MCF 10A (cell line): ENCODE results near the gene USP25. TPM values are rescaled to one million over a fixed set of nuclear protein-coding genes. Genes with fewer than 3 reads are reported as not detected.

Source experiments
- BruUV-seq: library from RNA; stranded (reverse); fragments of 400-500 nt; replicated peaks from 2 replicates; lab custom pipeline; 2021; lab: Mats Ljungman, UMichigan
- CTCF ChIA-PET: fragments of 300-600 bp; sonication (Branson Sonifier 250); formaldehyde crosslinking; extraction: SDS; loops from one replicate; lab custom pipeline; 2021; ENCODE audit warnings: antibody characterized with exemption, inconsistent platforms; lab: Yijun Ruan, JAX
- POLR2A ChIA-PET: fragments of 300-600, 350-650 bp; sonication (Branson Sonifier 250); formaldehyde crosslinking; extraction: SDS; loops from one replicate; lab custom pipeline; 2020; ENCODE audit warnings: antibody characterized with exemption, inconsistent platforms; lab: Yijun Ruan, JAX
- DNase-seq: peaks from one replicate; pipeline ENCODE4 v3.0.0-alpha.2; 2018; ENCODE audit not compliant: unreplicated experiment
- H3K27ac Mint-ChIP-seq: one replicate; pipeline ENCODE4 v1.8.0; 2022; ENCODE audit warnings: mild to moderate bottlenecking, low read depth, mixed read lengths; ENCODE audit not compliant: unreplicated experiment
- H3K27me3 Mint-ChIP-seq: one replicate; pipeline ENCODE4 v1.8.0; 2022; ENCODE audit warnings: mixed read lengths; ENCODE audit not compliant: insufficient read depth, unreplicated experiment
- H3K36me3 Mint-ChIP-seq: one replicate; pipeline ENCODE4 v1.8.0; 2022; ENCODE audit warnings: mild to moderate bottlenecking, moderate library complexity, mixed read lengths; ENCODE audit not compliant: insufficient read depth, unreplicated experiment
- H3K4me1 Mint-ChIP-seq: one replicate; pipeline ENCODE4 v1.8.0; 2022; ENCODE audit warnings: mixed read lengths; ENCODE audit not compliant: insufficient read depth, unreplicated experiment
- H3K4me3 Mint-ChIP-seq: one replicate; pipeline ENCODE4 v1.8.0; 2022; ENCODE audit warnings: mild to moderate bottlenecking, moderate library complexity, mixed read lengths; ENCODE audit not compliant: unreplicated experiment
- H3K9me3 Mint-ChIP-seq: one replicate; pipeline ENCODE4 v1.8.0; 2022; ENCODE audit warnings: mixed read lengths; ENCODE audit not compliant: unreplicated experiment
- CTCF ChIP-seq: fragments of 200-600 bp; IDR thresholded peaks from one replicate; pipeline ENCODE4 v1.8.0; 2022; ENCODE audit warnings: antibody characterized with exemption, mild to moderate bottlenecking; ENCODE audit not compliant: unreplicated experiment
- intact Hi-C: fragments of 100-400 bp; cut with micrococcal nuclease; formaldehyde crosslinking; loops from 2 replicates; pipeline ENCODE4 v1.14.1; 2022
- total RNA-seq: library from RNA; stranded (reverse); gene quantifications from 2 replicates; pipeline ENCODE4 v1.2.3, GENCODE V29; 2022

Gene USP25
- total RNA-seq, 1 experiment from 2014 or later: 90.8 TPM

DNA sequence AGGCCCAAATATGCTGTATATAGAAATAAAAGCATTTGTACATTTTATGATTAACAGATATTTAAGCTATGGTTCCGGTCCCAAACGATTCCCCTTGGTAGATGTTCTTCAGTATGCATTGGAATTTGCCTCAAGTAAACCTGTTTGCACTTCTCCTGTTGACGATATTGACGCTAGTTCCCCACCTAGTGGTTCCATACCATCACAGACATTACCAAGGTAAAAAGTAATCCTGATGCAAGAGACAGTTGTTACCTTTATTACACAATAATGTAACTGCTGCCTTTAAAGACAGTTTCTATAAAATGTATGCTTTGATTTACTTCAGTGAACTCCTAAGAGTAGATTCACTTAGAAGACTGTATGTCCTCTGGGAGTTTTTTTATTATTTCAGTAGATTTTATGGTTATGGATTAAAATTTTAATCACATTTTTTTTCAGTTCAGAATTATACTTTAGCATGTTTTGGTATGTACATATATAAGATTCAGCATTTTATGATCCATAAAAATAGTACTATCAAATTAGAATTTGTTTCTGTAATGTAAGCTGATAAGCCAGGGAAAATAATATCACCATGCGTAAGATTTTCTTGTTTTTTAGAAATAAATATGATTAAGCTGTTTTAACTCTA lies 96.5 kb downstream of the USP25 start:
- Mint-ChIP-seq H3K4me1 (peaks cover 6% of the 10 kb centered on the region), H3K9me3 (no peaks in the 10 kb centered on the region), H3K27ac (no peak overlapping the region), H3K36me3 (peaks cover 60% of the 10 kb centered on the region), H3K27me3 (no peaks in the 10 kb centered on the region), H3K4me3 (no peak overlapping the region)
- no TSS peak for BruUV-seq
- peak; percentile 83 for DNase-seq
- intact Hi-C loops: loop anchor here (1.0 to 5.0 kb wide), 5 partner anchors 49 to 763 kb away; no protein-coding TSS in a partner anchor
- peak; percentile 60 for TF ChIP-seq CTCF
- POLR2A ChIA-PET: interaction anchor here (0.7 to 4.7 kb wide), 9 partner anchors 8 to 274 kb away, joined by 3 to 16 read pairs (median 3); partner anchors contain the start of gene USP25
- CTCF ChIA-PET: interaction anchor here (0.7 to 2.0 kb wide), 11 partner anchors 12 to 201 kb away, joined by 3 to 11 read pairs (median 3); no protein-coding TSS in a partner anchor

DNA sequence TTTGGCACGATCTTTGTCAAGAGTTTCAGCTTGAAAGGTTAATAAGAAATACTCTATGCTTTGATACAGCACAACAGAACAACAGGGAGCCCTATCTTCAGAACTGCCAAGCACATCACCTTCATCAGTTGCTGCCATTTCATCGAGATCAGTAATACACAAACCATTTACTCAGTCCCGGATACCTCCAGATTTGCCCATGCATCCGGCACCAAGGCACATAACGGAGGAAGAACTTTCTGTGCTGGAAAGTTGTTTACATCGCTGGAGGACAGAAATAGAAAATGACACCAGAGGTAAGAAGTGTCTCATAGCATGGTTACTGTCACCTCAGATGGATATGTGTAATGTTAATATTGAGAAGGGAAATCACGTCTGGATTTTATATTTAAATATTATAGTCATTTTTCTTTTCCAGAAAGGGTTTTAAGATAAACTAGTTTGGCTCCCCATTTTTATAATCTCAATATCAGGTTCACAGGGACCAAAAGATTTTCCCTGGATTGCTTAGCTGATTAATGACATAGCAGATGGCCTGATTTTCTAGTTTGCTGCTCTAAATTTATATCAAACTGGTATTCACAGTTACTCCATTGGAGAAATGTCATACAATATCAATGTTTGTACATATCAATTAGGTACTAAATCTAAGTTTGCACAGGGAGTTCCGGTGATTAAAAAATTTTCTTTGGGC lies 97.3 kb downstream of the USP25 start:
- peaks cover 62% of the 10 kb centered on the region for H3K36me3 Mint-ChIP-seq
- H3K27me3 Mint-ChIP-seq: no peaks in the 10 kb centered on the region
- intact Hi-C loops: loop anchor here (1.0 to 5.0 kb wide), 5 partner anchors 50 to 764 kb away; no protein-coding TSS in a partner anchor
- ChIA-PET POLR2A (interaction anchor here (0.7 to 4.7 kb wide), 8 partner anchors 9 to 275 kb away, joined by 3 to 16 read pairs (median 4); partner anchors contain the start of gene USP25), CTCF (interaction anchor here (0.5 to 2.0 kb wide), 10 partner anchors 11 to 1916 kb away, joined by 3 to 11 read pairs (median 3); no protein-coding TSS in a partner anchor)
- no peak for DNase-seq
- H3K27ac Mint-ChIP-seq: peak overlapping the region; percentile 42
- peaks cover 6% of the 10 kb centered on the region for H3K4me1 Mint-ChIP-seq
- TF ChIP-seq CTCF: no peak
- no peak overlapping the region for H3K4me3 Mint-ChIP-seq
- H3K9me3 Mint-ChIP-seq: no peaks in the 10 kb centered on the region
- BruUV-seq: no TSS peak

DNA sequence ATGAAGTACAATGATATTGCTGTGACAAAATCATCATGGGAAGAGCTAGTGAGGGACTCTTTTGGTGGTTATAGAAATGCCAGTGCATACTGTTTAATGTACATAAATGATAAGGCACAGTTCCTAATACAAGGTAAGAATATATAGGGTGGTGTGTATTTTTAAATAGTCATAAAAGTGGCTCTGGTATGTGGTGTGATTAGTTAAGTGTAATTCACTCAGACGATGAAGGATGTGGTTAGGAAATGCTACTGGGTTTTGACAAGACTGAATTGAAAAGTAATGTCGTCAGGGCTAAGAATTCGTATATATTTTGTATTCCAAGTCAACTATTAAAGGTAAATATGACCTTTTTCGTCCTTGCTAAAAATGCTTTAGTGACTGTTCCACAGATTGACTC lies 101.7 kb downstream of the USP25 start:
- no peaks in the 10 kb centered on the region for H3K4me1 Mint-ChIP-seq
- TF ChIP-seq CTCF: no peak
- DNase-seq: no peak
- no TSS peak for BruUV-seq
- no peak overlapping the region for H3K4me3 Mint-ChIP-seq
- intact Hi-C loops: no loop called here
- H3K9me3 Mint-ChIP-seq: no peaks in the 10 kb centered on the region
- peaks cover 81% of the 10 kb centered on the region for H3K36me3 Mint-ChIP-seq
- no peaks in the 10 kb centered on the region for H3K27me3 Mint-ChIP-seq
- H3K27ac Mint-ChIP-seq: no peak overlapping the region
- ChIA-PET POLR2A (interaction anchor here (0.6 kb wide), 2 partner anchors 9 to 601 kb away, joined by 3 read pairs; no protein-coding TSS in a partner anchor), CTCF (interaction anchor here (1.2 kb wide), 1 partner anchor 11 kb away, joined by 5 read pairs; no protein-coding TSS in a partner anchor)

DNA sequence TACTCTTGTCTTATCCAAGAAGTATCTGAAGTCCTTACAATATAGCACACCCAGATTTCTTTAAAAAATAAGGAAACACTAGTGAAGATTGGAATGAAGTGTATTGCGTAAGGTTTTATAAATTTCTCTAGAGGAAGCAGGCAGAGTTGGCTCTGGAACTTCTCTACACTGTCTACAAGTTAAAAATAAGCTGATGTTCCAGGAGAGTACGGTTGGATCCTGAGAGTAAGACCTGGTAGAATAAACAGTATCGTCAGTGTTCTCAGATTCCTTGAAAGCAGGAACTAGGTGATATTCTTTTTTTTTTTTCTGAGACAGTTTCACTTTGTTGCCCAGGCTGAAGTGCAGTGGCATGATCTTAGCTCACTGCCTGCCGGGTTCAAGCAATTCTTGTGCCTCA lies 107.9 kb downstream of the USP25 start:
- intact Hi-C loops: no loop called here
- H3K27me3 Mint-ChIP-seq: no peaks in the 10 kb centered on the region
- peak; percentile 25 for DNase-seq
- BruUV-seq: no TSS peak
- CTCF ChIA-PET: interaction anchor here (0.7 to 1.1 kb wide), 2 partner anchors 11 to 17 kb away, joined by 3 to 4 read pairs; no protein-coding TSS in a partner anchor
- TF ChIP-seq CTCF: no peak
- peaks cover 8% of the 10 kb centered on the region for H3K4me1 Mint-ChIP-seq
- peak overlapping the region; percentile 61 for H3K27ac Mint-ChIP-seq
- H3K9me3 Mint-ChIP-seq: no peaks in the 10 kb centered on the region
- H3K4me3 Mint-ChIP-seq: peak overlapping the region; percentile 21
- H3K36me3 Mint-ChIP-seq: peaks cover 27% of the 10 kb centered on the region
- POLR2A ChIA-PET: interaction anchor here (0.7 to 0.9 kb wide), 3 partner anchors 11 to 932 kb away, joined by 3 to 4 read pairs (median 3); no protein-coding TSS in a partner anchor
